Activated CD8-positive, alpha-beta memory T cell treated with anti-CD3 and anti-CD28 coated beads for 1 hour (primary cell): ENCODE results near the gene COL20A1.
A peak's percentile ranks its signal among the peaks of the same experiment; 100 is the strongest.
"Not testable (repeated sequence)": the region's sequence is repeated elsewhere in the genome, so short reads cannot be mapped to it uniquely, and the experiment has no call there.

Experiments used
- DNase-seq, 2 donors: peaks; one replicate each; pipeline ENCODE4 v3.0.0-alpha.2; 2020; ENCODE audit warnings: low read depth in 1 of 2; ENCODE audit errors: extremely low read depth in 1 of 2

The COL20A1 gene

DNA sequence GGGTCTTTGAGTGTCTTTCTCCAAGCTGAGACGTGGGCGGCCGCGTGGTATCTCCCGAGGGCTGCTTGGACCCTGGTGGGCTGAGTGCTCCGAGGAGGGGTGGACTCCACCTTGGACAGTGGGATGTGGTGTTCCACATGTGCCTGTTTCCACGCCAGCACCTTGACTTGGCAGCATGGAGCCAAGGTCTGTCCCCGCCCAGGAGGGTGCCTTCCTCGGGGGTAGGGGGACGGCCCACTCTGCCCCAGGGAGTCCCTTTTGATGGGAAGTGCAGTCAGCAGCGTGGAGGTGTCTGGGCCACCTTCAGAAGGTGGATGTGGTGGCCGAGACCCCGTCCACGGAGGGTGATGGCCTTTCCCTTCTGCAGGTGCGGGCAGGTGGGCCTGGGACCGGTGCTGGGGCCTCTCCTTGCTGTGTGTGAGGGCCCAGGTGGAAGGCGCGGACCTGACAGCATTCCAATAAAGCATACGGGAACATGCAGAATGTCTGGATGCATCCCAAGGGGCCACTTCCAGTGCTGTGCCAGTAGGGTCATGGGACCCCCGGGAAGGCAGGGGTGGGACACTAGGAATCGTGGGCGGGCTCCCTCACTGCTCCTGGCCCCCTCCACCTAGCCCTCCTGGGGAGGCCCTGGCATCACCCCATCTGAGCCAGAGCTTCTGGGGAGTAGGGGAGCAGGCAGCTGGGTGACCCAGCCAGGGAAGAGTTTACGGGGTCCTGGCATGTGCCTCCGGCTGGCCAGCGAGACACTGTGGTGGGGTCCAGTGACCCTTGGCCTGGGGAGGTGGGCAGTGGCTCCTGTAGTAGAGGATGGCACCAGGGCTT, 3.5 kb upstream of the COL20A1 start:
- no peak for DNase-seq

DNA sequence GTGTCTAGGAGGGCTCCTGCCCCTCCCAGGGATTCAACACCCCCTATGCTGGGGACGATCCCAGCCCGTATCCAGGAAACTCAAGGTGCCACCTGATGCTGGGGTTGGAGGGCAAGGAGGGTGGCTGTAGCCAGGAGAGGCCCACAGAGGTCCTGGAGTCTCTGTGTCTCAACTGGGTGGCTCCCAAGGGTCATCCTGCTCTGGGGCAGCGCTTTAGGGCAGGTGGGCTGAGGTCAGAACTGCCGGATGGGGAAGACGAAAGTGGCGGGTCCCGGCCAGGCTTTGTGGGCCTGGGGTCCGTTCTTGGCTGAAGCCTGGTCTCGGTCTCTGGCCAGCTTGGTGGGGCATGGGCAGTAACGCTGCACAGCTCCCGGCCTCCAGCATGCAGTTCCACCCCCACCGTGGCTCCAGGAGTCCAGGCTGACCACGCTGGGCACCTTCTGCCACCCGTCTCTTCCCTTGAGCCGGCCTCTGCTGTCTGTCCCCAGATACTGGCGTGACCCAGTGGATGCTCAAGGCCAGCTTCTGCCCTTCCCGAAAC, 2.8 kb upstream of the COL20A1 start:
- DNase-seq, result no peak

DNA sequence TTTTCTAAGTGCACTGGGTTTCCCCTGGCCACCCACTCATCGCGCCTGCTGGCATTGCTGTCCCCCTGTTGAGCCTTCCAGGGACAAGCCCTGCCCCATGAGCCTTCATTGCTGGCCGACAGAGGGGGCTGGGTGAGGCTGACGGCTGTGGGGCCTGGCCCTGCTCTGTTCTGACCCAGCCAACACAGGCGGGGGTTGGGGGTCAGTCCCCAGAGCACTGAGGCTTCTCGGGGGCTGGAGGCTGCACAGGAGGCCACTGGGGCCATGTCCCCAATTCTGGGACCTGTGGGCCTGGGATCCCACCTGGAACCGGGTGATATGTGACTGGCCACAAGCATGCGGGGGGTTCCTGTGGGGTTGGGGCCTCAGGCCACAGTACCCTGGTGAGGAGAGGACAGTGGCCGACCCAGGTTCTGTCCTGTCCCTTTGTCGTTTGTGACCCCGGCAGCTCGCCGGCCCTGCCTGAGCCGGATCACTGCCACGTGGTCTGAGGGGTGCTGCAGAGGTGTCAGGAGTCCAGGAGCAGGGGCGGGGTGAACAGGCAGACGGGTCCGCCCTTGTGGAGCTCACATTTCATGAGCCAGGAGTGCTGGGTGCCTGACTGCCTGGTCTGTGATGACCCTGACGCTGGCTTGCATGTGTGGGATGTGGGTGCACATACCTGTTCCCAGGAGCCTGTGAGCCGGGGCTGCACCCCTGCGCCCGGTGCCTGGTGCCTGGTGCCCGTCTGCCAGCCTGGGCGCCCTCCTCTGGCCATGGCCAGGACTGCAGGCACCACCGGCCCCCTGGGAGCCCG, 2.1 kb upstream of the COL20A1 start:
- DNase-seq, result peak in 1 of 2 donors; percentile 44

DNA sequence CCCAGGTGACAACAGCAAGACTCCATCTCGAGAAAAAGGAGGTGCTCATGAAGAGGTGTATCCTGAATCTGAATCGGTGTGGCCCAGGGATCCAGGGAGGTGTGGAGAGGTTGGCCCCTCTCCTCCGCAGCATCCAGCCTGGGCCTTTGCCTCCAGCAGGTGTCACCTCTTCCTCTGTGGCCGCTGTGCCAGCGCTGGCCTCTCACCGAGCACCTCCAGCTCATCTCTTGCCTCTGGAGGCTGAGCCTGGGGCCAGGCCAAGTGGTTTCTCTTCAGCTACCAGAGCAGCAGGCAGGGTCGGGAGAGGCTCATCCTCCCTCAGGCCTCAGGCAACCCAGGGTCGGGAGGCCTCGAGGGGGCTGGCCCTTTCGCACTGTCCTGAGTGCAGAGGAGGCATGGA, 1.2 kb upstream of the COL20A1 start:
- no peak for DNase-seq

DNA sequence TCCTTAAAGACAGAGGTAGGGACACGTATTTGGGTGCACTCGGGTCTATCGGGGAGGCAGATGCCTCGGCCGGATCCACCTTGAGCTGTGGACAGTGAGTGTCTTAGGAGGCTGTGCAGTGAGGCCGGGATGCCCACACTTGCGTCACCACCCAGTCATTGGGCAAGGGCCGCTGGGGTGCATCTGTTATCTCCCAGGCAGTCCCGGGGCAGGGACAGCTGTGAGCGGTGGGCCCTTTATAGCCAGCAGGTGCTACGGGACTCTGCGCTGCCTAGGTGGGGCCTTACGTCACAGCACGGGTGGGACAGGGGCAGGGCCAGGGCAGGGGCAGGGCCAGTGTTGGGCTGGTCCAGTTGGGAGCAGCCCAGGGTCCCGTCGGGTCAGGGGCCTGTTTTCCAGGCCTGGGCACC, 689 bp upstream of the COL20A1 start:
- DNase-seq, result no peak

DNA sequence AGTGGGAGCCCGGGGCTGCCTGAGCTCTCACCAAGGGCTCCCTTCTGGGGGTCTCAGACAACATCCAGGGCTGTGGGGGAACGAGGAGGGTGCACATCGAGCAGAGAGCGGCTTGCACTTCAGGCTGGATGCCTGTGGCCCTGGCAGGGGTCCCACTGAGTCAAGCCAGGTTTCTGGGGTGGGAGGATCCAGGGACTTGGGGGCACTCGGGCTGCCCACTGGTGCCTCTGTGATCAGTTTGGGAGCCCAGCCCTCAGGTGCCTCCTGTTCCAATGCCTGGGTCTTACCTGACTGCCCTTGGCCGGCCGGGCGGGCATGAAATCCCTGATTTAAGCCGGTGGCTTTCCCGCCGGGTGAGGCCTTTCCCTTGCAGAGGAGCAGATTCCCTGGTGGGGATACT, 470 bp downstream of the COL20A1 start:
- DNase-seq, result no peak

DNA sequence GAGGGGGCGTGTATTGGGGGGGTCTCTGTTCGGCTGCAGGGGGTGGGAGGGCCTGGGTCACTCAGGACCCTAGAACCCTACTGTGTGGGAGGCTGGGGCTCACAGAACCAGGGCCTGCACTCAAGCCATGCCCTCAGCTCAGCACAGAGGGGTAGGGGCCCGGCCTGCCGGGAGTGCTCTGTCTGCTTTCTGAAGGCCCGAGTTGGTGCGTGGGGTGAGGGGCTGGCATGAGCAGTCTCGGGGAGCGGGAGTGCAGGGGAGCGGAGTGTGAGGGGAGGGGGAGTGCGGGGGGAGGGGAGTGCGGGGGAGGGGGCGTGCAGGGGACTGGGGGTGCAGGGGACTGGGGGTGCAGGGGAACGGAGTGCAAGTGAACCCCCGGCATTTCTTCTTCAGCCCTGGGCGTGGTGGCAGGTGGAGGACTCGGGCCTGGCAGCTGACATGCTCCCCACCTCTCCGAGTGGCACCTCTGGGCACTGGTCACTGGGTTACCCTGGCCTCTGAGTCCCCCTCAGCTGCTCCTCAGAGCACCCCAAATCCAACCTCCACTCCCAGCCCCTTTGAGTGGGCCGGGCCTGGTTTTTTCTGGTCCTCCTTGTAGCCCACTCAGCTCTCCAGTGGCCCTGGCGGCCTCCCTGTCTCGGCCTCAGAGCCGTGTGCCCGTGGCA, 1.0 kb downstream of the COL20A1 start:
- no peak for DNase-seq

DNA sequence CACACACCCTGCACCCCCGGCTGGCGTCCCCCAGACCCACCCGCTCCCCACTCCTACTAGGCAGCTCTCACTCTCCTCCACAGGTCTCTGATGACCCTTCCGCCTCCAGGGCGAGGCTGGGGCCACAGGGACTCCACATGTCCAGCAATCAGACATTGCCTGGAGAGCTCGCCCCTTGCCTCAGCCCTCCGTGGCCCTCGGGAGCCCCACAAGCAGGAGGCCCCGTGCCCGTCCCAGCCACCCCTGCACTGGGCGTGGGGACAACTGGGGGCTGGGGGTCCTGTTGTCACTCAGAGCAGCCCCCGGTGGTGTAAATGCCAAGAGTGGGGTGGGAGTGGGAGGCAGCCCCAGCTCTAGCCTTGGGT, 1.5 kb downstream of the COL20A1 start:
- no peak for DNase-seq

DNA sequence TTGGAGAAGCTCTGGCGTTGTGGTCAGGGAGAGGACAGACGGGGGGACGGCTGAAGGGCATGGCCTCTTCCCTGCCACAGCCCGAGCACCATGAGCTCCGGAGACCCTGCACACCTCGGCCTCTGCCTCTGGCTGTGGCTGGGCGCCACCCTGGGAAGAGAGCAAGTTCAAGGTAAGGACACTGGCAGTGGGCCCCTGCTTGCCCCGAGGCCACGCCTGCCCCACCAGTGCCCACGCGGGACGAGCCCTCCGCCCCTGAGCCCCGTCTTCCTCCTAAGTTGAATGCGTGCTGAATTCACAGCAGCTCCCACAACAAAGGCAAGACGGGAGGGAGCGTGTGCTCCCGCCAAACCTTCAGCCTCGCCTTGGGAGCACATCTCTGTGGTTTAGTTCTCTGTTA, 2.0 kb downstream of the COL20A1 start:
- no peak for DNase-seq

DNA sequence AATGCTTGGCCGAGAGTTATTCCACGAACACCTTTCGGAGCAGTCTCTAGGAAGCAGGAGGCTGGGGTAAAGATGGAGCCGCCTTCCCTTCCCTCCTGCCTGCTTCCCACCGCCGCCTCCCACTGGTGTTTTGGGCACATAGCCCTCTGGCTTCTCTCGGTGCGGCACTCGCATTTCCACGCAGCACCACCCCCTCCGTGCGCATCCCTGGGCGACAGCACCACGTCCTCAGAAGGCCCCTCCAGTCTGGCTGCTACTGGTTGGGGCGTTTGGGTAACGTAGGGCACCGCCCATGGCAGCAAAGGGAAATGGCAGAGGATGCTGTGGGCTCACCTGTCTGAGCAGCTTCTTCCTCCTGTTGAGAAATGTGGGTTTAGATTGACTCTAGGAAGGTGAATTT, 2.4 kb downstream of the COL20A1 start:
- DNase-seq, result no peak

DNA sequence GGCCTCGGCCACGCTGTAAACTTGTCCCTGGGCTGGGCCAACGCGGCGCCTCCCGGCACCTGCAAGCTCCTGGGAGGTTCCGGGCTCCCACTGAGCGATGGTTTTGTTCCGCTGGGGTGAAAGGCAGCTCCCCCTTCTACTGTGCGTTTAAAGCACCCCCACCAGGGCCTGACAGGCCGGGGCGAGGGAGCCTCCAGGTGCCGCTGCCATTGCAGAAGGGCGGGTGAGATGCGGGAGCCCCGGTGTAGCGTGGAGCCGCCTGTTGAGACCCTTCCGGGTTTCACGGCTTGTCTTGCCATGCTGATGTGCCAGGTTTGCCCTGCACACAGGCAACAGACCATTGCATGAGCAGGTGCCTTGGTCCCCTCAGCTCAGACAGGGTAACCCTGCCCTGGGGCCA, 2.9 kb downstream of the COL20A1 start:
- DNase-seq, result no peak

DNA sequence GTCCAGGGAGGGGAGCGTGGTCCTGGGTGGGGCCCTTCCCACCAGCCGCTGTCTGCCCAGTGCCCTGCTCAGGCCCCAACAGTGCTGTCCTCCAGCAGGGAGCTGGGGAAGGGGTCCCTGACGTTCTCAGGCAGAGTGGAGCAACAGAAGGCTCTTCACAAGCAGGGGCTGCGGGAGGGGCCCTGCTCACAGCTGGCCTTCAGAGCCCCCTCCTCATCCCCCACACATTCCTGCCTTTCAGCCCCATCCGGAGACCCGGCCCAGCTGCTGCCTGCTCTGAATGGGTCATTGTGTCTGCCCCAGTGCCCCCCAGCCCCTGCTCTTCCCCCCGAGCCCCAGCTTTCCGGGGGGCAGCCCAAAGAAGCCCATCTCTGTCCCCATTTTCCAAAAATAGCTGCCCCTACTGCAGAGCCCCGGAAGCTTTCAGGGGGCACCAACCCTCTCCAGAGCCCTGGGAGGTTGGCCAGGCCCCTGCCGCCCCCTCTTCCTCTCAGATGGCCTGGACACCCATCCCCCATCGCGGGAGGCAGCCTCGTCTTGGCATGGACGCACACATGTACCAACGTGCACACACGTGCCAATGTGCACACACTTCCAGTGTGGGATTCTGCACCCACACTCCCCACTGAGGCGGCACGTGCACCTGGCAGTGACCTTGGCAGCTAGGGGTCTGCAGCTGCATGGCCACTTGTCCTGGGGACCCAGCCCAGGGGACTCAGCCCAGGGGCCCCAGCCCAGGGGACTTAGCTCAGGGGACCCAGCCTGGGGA, 3.7 kb downstream of the COL20A1 start:
- no peak for DNase-seq

DNA sequence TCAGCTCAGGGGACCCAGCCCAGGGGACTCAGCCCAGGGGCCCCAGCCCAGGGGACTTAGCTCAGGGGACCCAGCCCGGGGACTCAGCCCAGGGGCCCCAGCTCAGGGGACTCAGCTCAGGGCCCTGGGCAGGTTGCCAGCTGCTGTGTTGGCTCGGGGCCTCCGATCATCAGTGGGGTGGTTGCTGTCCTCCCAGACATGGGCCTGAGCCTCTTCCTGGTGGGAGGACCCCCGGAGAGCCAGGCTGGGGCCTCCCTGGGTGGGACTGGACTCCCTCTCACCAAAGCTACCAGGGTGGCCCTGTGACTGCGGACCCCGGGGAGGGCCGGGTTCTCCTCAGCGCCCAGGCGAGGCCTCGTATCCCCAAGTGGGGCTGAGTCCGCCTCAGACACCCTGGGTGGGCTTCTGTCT, 4.4 kb downstream of the COL20A1 start:
- DNase-seq, result no peak

DNA sequence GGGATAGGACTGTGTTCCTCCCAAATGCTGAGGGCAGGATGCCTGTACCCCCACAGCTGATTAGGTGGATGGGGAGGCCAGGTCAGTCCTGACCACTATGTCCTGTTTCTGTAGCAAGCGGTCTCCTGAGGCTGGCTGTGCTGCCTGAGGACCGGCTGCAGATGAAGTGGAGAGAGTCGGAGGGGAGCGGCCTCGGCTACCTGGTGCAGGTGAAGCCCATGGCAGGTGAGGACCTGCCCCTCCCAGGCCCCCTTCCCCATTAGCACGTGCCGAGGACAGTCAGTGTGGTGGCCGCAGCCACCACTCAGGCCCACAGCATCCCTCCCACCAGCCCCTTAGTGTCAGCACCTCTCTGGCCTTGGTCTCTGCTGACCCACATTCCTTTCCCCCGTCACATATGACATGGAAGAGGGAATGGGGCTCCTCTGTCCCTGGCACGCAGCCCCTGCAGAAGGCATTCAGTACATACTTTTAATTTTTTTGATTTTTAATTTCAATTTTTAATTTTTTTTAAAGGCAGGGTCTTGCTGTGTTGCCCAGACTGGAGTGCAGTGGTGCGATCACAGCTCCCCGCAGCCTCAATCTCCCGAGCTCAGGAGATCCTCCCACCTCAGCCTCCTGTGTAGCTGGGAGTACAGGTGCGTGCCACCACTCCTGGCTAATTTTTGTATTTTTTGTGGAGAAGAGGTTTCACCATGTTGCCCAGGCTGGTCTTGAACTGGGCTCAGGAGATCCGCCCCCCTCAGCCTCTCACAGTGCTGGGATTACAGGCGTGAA, 5.0 kb downstream of the COL20A1 start:
- DNase-seq, result no peak

DNA sequence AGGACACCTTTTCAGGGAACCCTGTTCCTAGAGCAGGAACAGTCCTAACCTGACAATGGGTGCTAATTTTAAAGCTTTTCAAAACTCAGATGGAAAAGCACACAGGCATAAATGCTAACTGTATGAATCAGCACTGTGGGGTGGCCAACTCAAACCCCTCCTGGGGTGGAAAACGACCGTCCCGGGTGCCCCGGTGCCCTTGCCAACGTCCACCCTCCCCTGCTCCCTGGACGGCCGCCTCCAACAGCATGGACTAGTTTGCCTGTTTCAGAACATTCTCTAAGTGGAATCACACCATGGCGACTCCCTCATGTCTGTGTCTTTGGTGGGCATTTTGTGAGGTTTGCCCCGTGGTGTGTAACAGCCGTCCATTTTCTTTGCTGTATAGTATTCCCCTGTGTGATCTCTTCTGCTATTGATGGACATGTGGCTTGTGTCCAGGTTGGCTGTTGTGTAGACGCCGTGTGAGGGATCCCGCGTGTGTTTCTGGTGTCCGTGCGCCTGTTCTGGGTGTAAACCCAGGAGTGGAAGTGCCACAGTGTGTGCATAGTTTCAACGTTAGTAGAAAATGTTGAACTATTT, 5.8 kb downstream of the COL20A1 start:
- no peak for DNase-seq

DNA sequence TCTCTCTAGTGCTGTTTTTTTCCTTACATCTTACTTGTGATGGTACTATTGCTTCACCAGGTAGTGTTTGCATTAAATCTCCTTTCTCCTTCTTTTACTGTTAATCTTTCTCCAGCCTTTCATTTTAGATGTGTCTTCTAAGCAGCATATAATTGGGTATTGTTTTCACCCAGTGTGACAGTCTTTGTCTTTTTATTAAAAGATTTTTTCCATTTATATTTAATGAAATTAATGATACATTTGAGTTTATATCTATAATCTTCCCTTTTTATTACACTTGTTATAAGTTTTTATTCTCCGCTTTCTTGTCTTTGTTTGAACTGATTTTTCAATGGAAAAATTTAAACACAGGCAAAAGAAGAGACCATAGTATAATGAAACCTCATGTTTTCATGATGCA, 8.7 kb downstream of the COL20A1 start:
- no peak for DNase-seq

DNA sequence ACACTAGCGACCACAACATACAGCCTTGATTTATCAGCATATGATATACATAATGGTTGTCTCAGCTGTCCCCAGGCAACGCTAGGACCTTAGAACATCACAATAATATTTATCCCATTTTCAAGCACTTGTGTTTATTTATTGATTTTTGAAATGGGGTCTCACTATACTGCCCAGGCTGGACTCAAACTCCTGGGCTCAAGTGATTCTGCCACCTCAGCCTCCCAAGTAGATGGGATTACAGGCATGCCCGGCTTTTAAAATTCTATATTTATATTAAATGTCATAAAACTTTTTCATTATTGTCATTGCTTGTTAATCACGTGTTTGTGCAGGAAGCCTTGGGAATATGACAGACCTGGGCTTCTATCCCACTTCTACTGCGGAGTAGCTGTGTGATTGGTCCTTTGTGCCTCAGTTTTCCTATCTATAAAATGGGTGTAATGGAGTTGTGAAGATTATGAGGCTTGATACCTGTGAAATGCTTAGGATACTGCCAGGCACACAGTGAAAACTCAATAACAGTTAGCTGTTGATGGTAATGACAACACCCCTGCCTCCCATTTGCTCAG, 10.2 kb downstream of the COL20A1 start:
- no peak for DNase-seq

DNA sequence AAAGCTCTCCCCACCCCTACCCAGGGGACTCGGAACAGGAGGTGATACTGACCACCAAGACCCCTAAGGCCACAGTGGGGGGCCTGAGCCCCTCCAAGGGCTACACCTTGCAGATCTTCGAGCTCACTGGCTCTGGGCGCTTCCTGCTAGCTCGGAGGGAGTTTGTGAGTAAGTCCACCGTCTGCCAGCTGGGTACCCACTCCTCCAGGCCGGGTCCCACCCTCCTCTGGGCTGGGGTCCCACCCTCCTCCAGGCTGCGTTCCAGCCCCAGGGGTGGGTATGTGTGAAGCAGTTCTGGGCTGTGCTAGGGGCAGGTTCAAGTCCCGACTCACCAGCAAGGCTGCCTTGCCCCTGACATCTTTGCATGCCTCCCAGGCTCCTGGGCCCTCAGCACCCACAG, 12.4 kb downstream of the COL20A1 start:
- no peak for DNase-seq

DNA sequence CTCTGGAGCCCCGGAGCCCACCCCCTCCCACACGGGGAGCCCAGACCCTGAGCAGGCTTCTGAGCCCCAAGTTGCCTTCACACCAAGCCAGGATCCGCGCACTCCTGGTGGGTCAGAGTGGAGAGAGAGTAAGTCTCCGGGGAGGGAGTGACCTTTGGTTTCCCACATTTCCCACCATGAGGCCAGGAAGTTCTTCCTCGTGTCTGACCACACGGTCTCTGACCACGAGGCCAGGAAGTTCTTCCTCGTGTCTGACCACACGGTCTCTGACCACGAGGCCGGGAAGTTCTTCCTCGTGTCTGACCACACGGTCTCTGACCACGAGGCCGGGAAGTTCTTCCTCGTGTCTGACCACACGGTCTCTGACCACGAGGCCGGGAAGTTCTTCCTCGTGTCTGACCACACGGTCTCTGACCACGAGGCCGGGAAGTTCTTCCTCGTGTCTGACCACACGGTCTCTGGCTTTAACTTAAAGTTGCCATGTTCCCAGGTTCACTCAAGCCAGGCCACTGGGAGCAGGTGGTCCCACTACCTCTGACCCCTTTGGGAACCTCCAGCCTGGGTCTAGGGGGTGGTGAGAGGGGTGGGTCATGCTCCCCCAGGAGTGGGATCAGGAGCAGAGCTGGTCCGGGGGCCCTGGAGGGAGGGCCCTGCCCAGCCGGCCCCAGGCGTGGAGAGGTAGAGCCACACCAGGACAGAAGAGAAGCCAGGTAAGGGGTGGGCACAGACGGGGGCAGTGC, 13.1 kb downstream of the COL20A1 start:
- not testable (repeated sequence) for DNase-seq
